Tibial nerve (tissue), 4 donors: Measurements from ENCODE around the gene STXBP4.

Experiments
- EP300 ChIP-seq, 2 donors: sonication (generic); formaldehyde crosslinking; IDR thresholded peaks; one replicate each; pipeline ENCODE4 v1.6.1; 2017; ENCODE audit warnings: antibody characterized with exemption in 2 of 2, mild to moderate bottlenecking in 1 of 2
- POLR2A ChIP-seq, 2 donors: fragments of 450-650 bp; IDR thresholded peaks; one replicate each; pipeline ENCODE4 v1.6.1; 2017; ENCODE audit warnings: antibody characterized with exemption in 2 of 2, mild to moderate bottlenecking in 2 of 2, moderate library complexity in 2 of 2
- TF ChIP-seq, protein P1 (sequence below), 5 experiments: fragments of 200-600 bp in 3 of 5; fragments of 450-650 bp in 2 of 5; sonication (generic) in 3 of 5; IDR thresholded peaks; one replicate each; pipeline ENCODE4 v1.5.1; 2016 to 2019; ENCODE audit warnings: antibody characterized with exemption in 5 of 5, mild to moderate bottlenecking in 3 of 5, moderate library complexity in 2 of 5

DNA sequence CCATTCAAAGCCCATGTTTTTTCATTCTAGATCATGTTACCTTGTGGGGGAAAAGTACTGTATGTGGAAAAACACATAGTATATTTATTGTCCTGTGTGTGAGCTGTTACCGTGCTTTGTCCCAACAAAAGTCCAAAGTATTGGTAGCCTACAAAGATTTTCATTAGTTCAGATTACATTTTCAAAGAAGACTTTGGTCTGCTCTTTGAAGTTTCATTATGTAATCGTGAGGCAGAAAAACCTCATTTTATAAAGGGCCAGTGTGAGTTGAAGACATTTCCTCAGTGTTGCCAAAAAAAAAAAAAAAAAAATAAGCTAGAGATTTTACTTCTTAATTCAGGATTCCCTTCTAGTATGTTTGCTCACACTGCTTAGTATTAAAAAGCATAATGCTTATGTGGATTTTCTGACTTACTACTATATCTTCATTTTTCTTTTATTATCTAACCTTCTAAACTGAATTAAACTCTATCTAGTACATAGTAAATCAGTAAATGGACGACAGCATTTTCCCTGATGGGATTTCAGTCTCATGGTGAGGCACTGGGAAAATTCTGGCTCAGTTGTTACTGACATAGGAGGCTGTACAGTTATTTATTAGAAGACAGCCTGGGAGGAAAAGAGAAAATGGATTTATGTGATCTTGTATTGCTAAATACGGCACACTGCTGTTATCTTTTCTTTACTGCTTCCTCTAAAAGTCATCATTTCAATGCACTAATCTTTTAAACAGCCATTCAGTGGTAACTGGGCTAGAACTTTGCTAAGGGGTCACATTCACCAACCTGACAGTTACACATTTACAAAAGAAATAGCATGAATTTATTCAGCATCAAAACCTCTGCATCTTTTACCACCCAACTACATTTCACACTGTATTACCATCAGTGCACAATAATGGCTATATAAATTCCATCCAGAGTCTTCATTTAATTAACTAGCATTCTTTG, 100.6 kb downstream of the STXBP4 start:
- TF ChIP-seq, protein P1, sequence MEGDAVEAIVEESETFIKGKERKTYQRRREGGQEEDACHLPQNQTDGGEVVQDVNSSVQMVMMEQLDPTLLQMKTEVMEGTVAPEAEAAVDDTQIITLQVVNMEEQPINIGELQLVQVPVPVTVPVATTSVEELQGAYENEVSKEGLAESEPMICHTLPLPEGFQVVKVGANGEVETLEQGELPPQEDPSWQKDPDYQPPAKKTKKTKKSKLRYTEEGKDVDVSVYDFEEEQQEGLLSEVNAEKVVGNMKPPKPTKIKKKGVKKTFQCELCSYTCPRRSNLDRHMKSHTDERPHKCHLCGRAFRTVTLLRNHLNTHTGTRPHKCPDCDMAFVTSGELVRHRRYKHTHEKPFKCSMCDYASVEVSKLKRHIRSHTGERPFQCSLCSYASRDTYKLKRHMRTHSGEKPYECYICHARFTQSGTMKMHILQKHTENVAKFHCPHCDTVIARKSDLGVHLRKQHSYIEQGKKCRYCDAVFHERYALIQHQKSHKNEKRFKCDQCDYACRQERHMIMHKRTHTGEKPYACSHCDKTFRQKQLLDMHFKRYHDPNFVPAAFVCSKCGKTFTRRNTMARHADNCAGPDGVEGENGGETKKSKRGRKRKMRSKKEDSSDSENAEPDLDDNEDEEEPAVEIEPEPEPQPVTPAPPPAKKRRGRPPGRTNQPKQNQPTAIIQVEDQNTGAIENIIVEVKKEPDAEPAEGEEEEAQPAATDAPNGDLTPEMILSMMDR (IDR thresholded peaks at IDR 0.05) = no peak
- TF ChIP-seq EP300 (IDR thresholded peaks at IDR 0.05) = no peak
- no peak for TF ChIP-seq POLR2A (IDR thresholded peaks at IDR 0.05)
